HG03432 (cell line): ENCODE results near the gene MYOCOS.
"Not testable (repeated sequence)": the region's sequence is repeated elsewhere in the genome, so short reads cannot be mapped to it uniquely, and the experiment has no call there.

Experiments used
- ATAC-seq: cut with Tn5 transposase; IDR thresholded peaks from one replicate; pipeline ENCODE4 v1.9.1; 2021; ENCODE audit warnings: mild to moderate bottlenecking, moderate library complexity; ENCODE audit not compliant: unreplicated experiment

MYOCOS gene, protein sequence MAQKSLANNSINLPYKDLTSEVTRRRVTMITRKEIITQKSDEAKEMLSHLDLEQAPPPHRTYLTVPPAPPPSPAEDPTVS

DNA sequence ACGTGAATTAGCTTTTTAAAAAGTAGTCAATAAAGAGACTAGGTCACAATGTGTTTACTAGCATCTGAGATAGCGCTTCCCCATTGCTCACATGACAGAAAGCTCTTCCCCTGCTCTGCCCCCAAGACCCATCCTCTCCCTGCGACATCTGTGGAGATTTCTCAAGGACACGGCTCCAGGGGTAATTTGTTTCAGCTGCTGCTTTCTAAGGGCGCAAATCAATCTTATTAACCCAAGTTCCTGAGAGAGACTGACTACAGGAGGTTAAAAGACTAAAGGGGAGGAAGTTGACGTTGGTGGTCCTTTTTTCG, at the start of gene MYOCOS:
Gene MYOCOS, plus strand, starts transcription at position 92 of the 311 bp plus-strand sequence. CDS start 1,641 bp downstream, outside the sequence.
- no peak for ATAC-seq

DNA sequence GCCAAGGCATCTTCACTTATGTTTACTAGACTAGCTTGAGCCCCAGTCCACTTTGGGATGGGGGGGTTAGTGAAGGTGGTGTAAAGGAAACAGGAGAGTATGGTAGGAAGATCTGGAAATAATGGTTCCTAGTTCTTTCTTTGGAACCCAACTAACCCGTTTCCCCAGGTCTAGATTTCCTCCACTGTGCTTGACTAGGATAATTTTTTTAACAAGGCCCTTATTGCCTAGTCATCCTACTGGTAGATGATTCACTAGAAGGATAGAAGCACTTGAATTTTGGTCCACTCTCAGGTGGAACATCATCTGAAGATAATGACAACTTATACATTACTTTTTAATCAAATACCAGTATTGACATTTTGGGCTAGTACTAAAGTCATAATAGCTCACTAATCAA, 45.9 kb upstream of the MYOCOS start:
- no peak for ATAC-seq

DNA sequence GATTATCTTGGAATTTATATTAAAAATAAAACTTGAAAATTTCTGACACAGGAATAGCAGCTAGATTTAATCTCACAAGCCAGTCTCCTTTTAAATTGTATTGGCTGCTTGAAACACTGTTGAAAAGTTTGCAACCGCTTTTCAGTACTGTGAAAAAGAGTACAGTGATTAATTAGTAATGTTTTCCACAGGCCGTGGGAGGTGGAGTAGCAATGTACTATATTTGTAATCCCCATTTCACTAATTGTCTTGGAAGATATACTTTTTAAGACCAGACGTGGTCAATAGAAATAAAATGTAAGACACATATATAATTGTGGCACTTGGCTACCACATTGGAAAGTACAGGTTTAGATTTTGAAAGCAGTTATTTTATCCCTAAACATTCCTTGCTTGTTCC, 40.8 kb upstream of the MYOCOS start:
- no peak for ATAC-seq

DNA sequence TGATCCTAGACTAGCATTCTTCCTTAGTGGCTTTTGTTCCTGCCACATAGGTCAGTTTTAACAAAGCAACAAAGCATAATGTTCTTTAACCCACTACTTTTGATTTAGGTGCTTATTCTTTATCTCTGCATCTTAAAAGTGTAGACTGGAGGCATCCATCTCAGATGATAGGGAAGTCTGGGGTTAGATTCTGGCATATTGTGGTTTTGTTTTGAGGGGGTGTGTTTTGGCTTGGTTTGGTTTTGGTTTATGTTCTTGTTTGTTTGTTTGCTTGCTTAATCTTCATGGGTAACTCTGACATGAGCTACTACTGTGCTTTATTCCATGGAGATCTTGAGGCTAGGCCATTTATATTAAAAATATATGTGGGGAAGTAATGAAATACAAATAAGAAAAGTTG, 40.3 kb upstream of the MYOCOS start:
- no peak for ATAC-seq

DNA sequence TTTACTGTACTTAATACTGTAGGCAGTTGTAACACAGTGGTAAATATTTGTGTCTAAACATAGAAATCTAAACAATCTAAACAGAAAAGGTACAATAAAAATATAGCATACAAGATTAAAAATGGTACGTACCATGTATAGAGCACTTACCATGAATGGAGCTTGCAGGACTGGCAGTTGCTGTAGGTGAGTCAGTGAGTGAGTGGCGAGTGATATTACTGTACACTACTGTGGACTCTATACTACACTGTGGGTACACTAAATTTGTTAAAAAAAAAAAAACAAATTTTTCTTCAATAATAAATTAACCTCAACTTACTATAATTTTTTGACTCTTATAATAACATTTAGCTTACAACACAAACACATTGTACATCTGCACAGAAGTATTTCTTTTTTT, 39.5 kb upstream of the MYOCOS start:
- no peak for ATAC-seq

DNA sequence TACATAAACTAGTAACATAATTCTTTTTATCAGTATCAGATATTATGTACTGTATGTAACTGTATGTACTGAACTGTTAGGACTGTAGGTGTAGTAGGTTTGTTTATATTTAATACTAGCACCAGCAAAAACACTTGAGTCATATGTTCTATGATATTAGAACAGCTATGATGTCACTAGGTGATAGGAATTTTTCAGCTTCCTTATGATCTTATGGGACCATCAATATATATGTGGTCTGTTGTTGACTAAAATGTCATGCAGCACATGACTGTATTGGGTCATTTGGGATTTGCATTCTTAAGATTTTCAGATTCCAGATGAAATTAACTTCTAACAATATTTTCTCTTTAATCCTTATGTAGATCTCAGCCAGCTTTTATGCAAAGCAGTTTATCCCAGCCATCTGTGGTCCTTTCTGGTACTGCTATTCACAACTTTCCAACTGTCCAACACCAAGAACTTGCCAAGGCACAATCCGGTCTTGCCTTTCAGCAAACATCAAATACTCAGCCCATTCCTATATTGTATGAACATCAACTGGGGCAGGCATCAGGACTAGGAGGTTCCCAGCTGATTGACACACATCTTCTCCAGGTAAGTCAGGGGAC, 38.3 kb upstream of the MYOCOS start:
- ATAC-seq = no peak

DNA sequence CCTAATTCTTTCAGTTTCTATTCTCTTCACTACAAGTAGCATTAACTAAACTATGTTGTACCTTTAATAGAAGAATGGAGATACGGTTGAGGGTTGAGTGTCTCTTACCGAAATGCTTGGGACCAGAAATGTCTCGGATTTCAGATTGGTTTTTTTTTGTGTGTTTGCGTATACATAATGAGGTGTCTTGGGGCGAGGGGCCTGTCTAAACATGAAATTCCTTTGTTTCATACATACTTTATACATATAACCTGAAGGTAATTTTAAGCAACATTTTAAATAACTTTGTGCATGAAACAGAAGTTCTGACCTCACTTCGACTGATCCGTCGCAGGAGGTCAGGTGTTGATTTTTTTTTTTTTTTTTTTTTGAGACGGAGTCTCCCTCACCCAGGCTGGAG, 36.3 kb upstream of the MYOCOS start:
- ATAC-seq = no peak

DNA sequence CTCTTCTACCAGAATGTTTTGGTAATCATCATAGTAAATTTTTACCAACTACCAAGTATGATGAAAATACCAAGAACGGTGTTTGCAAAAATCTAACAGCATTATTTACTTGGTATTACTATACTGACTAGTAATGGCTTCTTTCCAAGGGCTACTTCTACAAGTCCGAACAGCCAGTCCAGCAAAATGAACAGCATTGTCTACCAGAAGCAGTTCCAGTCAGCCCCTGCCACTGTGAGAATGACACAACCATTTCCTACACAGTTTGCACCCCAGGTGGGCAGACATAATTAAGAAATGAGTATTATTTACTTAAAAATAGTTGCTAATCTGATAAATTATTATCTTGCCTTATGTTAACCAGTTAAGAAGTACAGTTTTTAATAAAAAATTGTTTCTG, 33.8 kb upstream of the MYOCOS start:
- ATAC-seq = no peak

DNA sequence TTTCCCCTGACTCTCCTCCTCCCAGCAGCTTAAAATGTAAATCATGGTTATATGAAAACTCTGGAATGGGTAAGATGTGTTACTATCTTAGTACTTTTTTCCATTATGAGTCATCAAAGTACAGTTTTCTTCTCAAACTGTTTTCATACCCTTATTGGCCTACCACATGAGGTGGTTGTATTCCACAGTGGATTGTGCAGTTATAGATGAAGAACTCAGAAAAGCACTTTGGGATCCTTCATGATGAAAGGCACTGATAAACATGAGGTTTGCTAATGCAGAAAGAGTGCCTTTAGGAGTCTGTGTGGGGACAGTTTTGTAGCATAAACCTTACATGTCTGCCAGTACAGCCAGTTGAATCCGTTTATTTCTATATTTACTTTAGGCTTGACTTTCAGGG, 32.0 kb upstream of the MYOCOS start:
- ATAC-seq = no peak

DNA sequence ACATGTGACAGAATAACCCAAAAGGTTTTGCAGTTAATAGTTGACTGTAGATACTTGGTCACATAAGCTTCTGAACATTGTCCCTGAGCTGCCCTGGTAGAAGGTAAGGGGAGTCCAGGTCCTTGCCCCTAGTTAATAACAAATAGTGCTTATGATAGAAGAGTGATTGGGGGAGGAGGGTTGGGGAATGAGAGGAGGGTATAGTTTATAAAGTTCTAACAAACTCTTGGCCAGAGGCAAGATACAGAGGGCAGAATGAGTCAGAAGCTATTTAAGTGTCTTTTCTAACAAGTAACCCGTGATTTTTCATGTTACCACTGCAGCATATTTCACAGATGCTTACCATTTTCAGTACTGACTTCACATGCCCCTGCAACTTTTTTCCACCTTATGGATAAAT, 26.7 kb upstream of the MYOCOS start:
- ATAC-seq = no peak

DNA sequence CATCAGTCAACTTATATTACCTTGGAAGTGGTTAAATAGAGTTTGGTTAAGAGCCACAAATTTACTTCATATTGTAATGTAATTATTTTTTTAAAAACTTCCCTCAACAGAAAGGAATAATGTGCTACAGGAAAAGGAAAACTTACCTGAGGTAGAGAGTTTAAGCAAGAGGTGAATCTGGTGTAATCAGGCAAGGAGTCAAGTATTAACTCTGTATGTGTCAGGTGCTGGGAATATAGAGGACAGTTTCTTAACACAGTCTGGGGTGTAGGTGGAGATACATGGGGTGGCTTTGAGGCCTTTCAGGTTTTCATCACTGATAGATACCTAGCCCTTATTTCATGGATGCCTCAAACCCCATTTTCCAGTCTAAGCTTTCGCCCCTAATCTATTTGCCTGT, 25.9 kb upstream of the MYOCOS start:
- ATAC-seq = no peak

DNA sequence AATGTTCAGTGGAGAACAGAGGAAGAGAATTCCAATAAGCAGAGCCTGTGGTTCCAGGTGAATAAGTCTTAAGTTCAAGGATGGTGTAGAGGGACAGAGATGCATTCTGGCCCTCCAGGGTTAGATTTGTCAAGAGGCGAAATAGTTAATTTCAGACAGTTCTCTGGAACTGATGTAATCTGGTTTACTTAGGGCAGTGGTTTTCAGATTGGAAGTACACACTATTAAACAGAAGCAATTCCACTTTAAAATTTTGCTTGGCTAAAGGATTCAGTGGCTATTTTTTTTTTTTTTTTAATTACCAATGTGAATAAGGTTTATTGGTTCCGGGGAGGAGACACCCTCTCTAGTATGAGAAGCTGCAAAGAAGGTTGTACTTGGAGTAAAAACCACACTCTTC, 25.3 kb upstream of the MYOCOS start:
- no peak for ATAC-seq

DNA sequence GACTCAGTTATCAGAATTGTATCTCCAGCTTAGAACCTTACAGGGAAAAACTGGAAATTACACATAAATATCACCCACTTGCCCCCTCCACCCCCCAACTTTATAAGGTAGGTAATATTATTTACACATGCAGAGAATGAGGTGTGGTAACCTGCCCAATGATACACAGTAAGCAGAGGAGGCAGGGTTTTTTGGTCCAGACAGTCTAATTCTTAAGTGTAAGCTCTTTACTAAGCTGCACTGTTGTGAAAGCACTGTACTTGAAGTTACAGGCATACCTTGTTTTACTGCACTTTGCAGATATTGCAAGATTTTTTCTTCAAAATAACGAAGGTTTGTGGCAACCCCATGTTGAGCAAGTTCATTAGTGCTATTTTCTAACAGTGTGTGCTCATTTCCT, 24.8 kb upstream of the MYOCOS start:
- no peak for ATAC-seq

DNA sequence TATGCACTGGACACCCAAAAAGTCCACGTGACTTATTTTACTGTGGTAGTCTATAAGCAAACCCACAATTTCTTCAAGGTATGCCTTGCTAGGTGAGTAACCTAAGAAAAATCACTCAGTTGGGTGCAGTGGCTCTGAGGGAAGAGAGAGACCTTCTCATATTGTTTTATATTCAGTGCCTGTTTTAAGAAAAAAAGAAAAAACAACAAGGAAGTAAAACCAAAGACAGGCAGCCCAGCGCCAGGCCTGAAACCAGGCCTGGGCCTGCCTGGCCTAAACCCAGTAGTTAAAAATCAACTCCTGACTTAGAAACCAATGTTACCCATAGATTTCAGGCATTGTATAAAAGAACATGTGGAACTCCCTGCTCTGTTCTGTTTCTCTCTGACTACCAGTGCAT, 21.7 kb upstream of the MYOCOS start:
- not testable (repeated sequence) for ATAC-seq

DNA sequence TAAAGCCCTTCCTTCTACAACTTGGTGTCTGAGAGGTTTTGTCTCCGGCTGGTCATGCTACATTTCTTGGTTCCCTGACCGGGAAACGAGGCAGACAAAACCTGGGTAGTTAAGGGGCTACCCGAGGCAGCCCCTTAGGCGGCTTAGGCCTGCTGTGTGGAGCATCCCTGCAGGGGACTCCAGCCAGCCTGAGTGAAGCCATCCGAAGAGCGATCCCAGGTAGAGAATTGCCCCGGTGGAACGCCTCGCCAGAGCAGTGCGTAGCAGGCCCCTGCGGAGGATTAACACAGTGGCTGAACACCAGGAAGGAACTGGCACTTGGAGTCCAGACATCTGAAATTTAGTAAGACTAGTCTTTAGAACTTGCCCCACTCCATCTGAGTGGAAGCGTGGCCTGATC, 21.2 kb upstream of the MYOCOS start:
- no peak for ATAC-seq

DNA sequence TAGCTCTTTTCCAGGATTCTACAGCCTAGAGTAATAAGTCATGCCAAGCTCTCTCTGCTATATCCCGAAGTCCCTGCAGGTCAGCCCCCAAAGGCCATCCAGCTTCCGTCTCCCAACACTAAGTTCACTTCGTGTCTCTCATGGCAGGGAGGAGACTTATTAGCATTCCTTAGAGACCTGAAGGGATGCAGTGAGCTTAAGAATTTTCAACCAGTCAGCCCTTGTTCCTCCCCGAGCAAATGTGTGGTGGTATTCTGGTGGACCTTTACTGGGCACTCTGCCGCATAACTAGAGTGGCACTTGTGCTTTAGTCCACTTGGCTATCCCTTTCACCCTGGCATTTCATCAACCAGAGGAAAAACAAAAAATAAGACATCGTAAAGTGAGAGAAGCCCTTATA, 19.0 kb upstream of the MYOCOS start:
- not testable (repeated sequence) for ATAC-seq

DNA sequence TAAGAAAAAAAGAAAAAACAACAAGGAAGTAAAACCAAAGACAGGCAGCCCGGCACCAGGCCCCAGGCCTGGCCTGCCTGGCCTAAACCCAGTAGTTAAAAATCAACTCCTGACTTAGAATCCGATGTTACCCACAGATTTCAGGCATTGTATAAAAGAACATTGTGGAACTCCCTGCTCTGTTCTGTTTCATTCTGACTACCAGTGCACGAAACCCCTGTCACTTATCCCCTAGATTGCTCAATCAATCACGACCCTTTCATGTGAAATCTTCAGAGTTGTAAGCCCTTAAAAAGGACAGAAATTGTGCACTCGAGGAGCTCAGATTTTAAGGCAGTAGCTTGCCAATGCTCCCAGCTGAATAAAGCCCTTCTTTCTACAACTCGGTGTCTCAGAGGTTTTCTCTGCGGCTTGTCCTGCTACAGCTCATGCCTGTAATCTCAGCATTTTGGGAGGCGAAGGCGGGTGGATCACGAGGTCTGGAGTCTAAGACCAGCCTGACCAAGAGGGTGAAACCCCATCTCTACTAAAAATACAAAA, 15.6 kb upstream of the MYOCOS start:
- peak; percentile 54 for ATAC-seq

DNA sequence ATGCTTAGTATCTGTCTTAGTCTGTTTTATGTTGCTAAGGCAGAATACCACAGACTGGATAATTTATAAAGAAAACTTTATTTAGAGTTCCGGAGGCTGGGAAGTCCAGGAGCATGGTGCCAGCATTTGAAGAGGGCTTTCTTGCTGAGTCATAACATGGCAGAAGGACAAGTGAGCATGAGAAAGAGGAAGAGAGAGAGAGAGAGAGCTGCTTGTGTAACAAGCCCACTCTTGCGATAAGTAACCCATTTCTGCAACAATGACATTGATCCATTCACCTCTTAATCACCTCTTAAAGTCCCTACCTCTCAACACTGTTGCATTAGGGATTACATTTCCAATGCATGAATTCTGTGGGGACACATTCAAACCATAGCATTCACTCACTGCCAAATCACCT, 11.7 kb upstream of the MYOCOS start:
- ATAC-seq = peak; percentile 42

DNA sequence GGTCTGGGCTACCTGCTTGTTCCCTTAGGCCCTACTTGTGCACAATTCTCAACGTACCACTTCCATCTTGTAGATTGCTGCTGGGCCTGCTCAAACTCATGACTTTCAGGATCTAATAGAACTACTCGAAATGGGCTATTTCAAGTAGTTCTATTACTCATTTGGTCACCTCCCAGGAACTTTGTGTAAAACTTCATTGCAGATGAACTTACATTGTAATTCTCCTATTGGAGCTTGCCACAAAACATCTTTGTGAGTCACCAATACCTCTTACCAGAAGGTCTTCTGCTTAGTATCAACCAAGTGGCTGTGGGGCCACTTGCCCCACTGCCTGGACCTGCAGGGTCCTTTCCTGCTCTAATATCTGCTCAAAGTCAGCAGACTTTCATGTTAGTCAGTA, 10.7 kb upstream of the MYOCOS start:
- ATAC-seq = no peak

DNA sequence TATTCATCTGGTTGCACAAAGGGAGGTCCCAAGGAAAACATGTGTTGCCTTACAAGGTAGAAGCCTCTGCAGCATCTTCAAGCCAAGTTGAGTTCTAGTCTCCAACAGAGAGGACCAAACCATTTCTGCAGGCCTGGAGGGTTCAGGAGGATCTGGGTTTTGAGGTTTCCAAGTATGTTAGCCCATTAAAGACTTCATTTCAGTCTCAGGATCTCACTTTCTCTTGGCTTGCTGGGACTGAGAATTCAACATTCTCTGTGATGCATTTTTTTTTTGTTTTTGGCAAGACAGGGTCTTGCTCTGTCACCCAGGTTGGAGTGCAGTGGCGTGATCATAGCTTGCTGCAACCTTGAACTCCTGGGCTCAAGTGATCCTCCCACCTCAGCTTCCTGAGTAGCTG, 8.8 kb upstream of the MYOCOS start:
- no peak for ATAC-seq

DNA sequence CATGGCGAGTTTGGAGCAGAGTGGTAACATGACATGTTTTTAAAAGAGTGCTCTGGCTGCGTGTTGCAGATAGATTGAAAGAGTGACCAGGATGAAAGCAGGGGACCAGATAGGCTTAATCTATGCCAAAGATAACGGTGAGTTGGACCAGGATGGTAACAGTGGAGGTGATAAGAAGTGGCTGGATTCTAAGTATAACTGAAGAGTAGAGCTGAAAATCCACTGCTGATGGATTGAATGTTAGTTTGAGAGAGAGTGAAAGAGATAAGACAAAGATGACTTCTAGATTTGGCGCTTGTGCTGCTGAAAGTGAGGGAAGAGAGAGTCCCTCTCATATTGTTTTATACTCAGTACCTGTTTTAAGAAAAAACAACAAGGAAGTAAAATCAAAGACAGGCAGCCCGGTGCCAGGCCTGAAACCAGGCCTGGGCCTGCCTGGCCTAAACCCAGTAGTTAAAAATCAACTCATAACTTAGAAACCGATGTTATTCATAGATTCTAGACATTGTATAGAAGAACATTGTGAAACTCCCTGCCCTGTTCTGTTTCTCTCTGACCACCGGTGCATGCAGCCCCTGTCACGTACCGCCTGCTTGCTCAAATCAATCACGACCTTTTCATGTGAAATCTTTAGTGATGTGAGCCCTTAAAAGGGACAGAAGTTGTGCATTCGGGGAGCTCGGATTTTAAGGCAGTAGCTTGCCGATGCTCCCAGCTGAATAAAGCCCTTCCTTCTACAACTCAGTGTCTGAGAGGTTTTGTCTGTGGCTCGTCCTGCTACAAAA, 6.7 kb upstream of the MYOCOS start:
- ATAC-seq = peak; percentile 51

DNA sequence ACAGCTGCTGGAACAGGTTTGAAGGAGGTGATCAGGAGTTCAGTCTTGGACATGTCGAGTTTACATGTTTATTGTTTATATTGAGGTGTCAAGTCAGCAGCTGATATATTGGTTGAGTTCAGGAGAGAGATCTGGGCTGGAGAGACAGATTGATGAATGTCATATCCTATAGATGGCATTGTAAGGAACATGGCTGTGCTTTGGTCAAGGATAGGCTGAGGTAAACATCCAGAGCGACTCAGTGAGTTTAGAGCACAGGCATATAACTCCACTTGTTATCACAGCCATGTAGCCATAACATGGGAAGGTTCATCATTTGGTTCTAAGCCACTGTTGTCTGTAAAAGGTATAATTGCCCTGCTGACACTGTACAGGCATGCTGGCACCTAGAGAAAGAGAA, 5.5 kb upstream of the MYOCOS start:
- ATAC-seq = no peak
